ENCODE data around the gene GRID2.

GRID2 gene

DNA sequence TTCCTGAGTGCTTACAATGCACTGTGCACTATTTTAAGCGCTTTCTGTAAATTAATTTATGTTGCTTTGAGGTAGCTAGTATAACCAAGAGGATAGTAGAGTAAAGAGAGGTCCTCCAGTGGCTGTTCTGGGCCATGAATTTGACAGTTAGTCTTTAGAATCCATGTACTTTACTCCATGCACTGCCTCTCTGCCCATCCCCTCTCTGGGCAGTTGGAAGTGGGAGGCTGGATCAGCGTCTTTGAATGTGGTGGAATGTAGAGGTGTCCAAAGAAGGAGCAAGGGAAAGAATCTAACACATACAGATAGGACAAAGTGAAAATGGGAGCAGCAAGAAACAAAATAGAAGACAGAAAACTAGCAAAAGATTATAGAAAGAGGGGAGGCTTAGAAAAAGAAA lies 712.6 kb downstream of the GRID2 start:
- H3K27ac ChIP-seq: no peak overlapping the region
- TF ChIP-seq, protein P1, sequence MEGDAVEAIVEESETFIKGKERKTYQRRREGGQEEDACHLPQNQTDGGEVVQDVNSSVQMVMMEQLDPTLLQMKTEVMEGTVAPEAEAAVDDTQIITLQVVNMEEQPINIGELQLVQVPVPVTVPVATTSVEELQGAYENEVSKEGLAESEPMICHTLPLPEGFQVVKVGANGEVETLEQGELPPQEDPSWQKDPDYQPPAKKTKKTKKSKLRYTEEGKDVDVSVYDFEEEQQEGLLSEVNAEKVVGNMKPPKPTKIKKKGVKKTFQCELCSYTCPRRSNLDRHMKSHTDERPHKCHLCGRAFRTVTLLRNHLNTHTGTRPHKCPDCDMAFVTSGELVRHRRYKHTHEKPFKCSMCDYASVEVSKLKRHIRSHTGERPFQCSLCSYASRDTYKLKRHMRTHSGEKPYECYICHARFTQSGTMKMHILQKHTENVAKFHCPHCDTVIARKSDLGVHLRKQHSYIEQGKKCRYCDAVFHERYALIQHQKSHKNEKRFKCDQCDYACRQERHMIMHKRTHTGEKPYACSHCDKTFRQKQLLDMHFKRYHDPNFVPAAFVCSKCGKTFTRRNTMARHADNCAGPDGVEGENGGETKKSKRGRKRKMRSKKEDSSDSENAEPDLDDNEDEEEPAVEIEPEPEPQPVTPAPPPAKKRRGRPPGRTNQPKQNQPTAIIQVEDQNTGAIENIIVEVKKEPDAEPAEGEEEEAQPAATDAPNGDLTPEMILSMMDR (conservative IDR thresholded peaks at IDR 0.05): no peak
- no peak for TF ChIP-seq ZFX (IDR thresholded peaks at IDR 0.05)

DNA sequence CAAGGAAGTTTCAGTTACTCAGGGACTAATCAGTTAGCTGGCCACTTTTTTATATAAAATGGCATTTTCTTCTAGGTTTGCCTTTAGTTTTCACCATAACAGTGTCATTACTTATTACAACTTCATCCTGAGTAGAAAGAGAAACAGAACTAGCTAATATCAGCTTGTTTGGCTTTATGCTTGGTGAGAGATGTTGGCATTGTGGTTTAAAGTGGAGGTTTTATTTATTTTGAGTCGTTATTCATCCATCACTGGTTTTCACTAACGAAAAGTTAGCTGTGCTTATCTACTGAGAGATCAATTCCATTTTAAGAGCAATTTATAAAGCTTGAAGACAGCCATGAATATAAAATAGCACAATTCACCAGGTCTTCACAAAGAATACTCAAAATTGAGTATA lies 714.5 kb downstream of the GRID2 start:
- no peak overlapping the region for H3K27ac ChIP-seq
- TF ChIP-seq, protein P1 (conservative IDR thresholded peaks at IDR 0.05): no peak
- TF ChIP-seq ZFX (IDR thresholded peaks at IDR 0.05): no peak

DNA sequence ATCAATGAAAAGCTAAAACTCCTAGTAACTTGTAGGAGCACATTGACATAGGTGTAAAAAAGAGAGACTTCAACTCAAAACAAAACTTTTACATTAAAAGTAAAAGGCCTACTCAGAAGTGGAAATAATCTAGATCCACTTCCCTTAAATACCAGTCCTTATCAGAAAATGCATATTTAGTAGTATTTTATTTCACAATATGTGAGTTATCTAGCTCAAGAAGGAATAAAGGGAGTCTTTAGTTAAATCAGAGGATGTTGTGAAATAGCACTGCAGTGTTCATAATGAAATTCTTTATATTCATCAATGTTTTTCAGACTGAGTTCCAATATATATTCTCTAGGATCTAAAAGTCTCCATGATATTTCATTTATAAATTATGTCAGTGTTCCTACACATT lies 715.0 kb downstream of the GRID2 start:
- no peak overlapping the region for H3K27ac ChIP-seq
- TF ChIP-seq, protein P1 (conservative IDR thresholded peaks at IDR 0.05): no peak
- TF ChIP-seq ZFX (IDR thresholded peaks at IDR 0.05): no peak

DNA sequence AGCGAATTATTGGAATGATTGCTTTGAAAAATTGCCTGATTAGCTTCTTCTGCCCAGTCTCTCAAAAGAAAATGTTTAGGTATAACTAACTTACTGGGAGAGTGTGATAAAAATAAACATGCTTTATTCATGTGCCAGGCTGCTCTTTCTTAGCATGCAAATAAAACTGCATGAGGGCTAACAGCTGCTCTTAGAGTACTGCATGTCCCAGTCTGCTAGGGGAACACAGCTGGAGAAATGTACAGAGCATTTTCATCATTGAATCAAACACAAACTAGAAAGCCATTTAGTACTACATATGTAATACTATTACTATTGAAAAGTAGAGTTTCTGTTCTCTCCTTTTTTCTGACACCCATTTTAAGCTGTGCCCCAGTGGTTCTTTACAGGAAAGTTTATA lies 726.0 kb downstream of the GRID2 start:
- TF ChIP-seq ZFX (IDR thresholded peaks at IDR 0.05): no peak
- TF ChIP-seq, protein P1 (conservative IDR thresholded peaks at IDR 0.05): no peak
- H3K27ac ChIP-seq: no peak overlapping the region

DNA sequence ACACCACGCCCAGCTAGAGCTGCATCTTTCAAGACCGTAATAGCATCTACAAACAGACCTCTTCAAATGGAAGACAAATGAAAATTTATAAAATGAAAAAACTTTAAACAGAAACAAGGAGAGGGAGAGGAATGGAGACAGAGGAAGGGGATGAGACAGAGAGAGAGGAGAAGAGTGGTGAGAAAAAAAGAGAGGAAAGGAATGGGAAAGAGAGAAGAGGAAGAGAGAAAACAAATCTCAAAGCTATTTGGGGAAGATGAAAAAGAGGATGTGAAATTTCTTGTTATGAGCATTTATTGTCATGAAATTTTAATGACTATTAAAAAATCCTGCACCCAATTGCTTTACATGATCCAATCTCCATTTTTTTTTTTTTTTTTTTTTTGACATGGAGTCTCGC lies 726.9 kb downstream of the GRID2 start:
- TF ChIP-seq, protein P1 (conservative IDR thresholded peaks at IDR 0.05): no peak
- no peak for TF ChIP-seq ZFX (IDR thresholded peaks at IDR 0.05)
- no peak overlapping the region for H3K27ac ChIP-seq

DNA sequence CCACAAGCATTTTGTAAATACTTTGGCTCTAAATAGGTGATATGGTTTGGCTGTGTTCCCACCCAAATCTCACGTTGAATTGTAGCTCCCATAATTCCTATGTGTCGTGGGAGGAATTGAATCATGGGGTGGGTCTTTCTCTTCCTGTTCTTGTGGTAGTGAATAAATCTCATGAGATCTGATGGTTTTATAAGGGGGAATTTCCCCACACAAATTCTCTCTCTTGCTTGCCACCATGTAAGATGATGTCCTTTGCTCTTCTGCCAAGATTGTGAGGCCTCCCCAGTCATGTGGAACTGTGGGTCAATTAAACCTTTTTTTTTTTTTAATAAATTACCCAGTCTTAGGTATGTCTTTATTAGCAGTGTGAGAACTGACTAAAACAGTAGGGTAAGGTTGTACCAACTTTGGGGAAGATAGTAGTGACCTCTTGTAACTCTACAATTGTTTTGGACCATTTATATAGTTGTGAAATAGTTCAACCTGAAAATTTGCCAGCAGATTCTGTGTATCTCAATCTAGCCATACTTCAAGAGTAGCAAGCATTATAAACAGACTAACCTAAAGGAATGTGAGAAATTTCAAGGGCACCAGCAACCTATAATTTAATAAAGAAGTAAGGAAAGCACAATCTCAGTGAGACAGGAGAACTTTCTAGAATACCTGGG lies 727.8 kb downstream of the GRID2 start:
- H3K27ac ChIP-seq: no peak overlapping the region
- TF ChIP-seq ZFX (IDR thresholded peaks at IDR 0.05): no peak
- TF ChIP-seq, protein P1 (conservative IDR thresholded peaks at IDR 0.05): no peak

DNA sequence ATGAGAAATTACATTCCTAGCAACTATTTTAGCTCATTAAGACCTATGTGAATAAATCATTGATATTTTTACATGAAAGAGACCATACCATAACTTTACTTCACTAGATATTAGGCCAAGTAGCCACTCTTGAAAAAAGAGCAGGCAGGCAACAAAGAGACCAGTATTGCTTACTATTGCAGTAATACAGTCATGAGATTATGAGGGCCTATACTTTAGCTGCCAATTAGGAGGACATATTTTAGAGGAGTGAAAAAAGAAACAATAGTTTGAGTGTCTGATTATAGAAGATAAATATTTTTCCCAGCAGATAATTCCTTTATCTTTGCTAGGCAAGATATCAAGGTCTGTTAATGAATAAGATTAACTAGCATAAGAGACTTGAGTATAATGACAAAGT lies 739.0 kb downstream of the GRID2 start:
- no peak overlapping the region for H3K27ac ChIP-seq
- TF ChIP-seq ZFX (IDR thresholded peaks at IDR 0.05): no peak
- TF ChIP-seq, protein P1 (conservative IDR thresholded peaks at IDR 0.05): no peak
